ENCODE measurements around the gene DNPEP. TPM values are rescaled to one million over a fixed set of nuclear protein-coding genes. Genes with fewer than 3 reads are reported as not detected.

Gene DNPEP
- total and polyA plus RNA-seq, 2 donors (not counting 3 experiments of a cell fraction or from before 2014, with no cell fraction given) = 40.4 to 77.5 TPM

GRCh38 chr2:219344751-219345430 lies 42.8 kb downstream of the DNPEP start:
- no peak overlapping the region for H3K4me2 ChIP-seq (ENCODE audit: insufficient read depth, low read length)
- ChIA-PET POLR2A (no interaction called here), CTCF (interaction anchor here (1.0 kb wide), 1 partner anchor 50 kb away, joined by 3 read pairs; no protein-coding TSS in a partner anchor)
- peak; percentile 48 for DNase-seq (ENCODE audit: low read depth, low spot score)
- peak; percentile 47 for FAIRE-seq
- peaks cover 0 to 5% of the 10 kb centered on the region in 2 experiments for H3K27me3 ChIP-seq (ENCODE audit: control insufficient read depth in 2 of 2, insufficient read depth in 2 of 2, low read length in 2 of 2)
- H3K36me3 ChIP-seq (ENCODE audit: control insufficient read depth in 2 of 2, extremely low read depth in 1 of 2, insufficient read depth in 2 of 2, low read length in 2 of 2) = no peaks in the 10 kb centered on the region
- BruUV-seq (replicated peaks) = no TSS peak
- no peak overlapping the region for H3K4me3 ChIP-seq (replicated peaks in 1 of 3; ENCODE audit: insufficient read depth in 1 of 3, low read depth in 1 of 3, low read length in 3 of 3)
- intact Hi-C loops (cut with micrococcal nuclease) = no loop called here
- H3K4me1 ChIP-seq (ENCODE audit: control insufficient read depth, extremely low read depth, insufficient read depth, low read length) = no peaks in the 10 kb centered on the region
- TF ChIP-seq GATA2 (IDR thresholded peaks at IDR 0.05; ENCODE audit: insufficient read depth, insufficient read length, low read depth, low read length) (no peak), JUN (IDR thresholded peaks at IDR 0.05; ENCODE audit: borderline replicate concordance, insufficient read depth, insufficient read length, low read depth) (no peak), EZH2 (IDR thresholded peaks at IDR 0.05; ENCODE audit: borderline replicate concordance, low read depth, low read length, severe bottlenecking) (no peak), POLR2A (IDR thresholded peaks at IDR 0.05; ENCODE audit: low read depth, low read length) (no peak), FOS (IDR thresholded peaks at IDR 0.05; ENCODE audit: borderline replicate concordance, insufficient read depth, low read length) (no peak), POLR2AphosphoS5 (IDR thresholded peaks at IDR 0.05; ENCODE audit: insufficient read depth, low read depth, low read length) (no peak), MYC (IDR thresholded peaks at IDR 0.05; ENCODE audit: low read depth, low read length) (no peak)
- TF ChIP-seq, protein P1, sequence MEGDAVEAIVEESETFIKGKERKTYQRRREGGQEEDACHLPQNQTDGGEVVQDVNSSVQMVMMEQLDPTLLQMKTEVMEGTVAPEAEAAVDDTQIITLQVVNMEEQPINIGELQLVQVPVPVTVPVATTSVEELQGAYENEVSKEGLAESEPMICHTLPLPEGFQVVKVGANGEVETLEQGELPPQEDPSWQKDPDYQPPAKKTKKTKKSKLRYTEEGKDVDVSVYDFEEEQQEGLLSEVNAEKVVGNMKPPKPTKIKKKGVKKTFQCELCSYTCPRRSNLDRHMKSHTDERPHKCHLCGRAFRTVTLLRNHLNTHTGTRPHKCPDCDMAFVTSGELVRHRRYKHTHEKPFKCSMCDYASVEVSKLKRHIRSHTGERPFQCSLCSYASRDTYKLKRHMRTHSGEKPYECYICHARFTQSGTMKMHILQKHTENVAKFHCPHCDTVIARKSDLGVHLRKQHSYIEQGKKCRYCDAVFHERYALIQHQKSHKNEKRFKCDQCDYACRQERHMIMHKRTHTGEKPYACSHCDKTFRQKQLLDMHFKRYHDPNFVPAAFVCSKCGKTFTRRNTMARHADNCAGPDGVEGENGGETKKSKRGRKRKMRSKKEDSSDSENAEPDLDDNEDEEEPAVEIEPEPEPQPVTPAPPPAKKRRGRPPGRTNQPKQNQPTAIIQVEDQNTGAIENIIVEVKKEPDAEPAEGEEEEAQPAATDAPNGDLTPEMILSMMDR (IDR thresholded peaks at IDR 0.05; ENCODE audit: extremely low read depth in 1 of 2, insufficient read depth in 1 of 2, low read depth in 1 of 2, low read length in 2 of 2) = no peak
- H4K20me1 ChIP-seq (replicated peaks; ENCODE audit: control insufficient read depth, extremely low read depth, insufficient read depth, low read length) = no peaks in the 10 kb centered on the region
- no peak overlapping the region for H2AFZ ChIP-seq (ENCODE audit: low read depth, low read length)
- dilution Hi-C loops (cut with MboI; ENCODE audit: extremely low pct_ligation_motif_present, low sequenced_read_pairs) = no loop called here
- H3K27ac ChIP-seq (ENCODE audit: insufficient read depth, low read depth, low read length) = no peak overlapping the region
- no peak overlapping the region for H3K9ac ChIP-seq (replicated peaks; ENCODE audit: extremely low read depth, insufficient read depth, low read length)
- H3K9me1 ChIP-seq (replicated peaks; ENCODE audit: control insufficient read depth, extremely low read depth, insufficient read depth, low read length) = no peaks in the 10 kb centered on the region
- no peaks in the 10 kb centered on the region for H3K9me3 ChIP-seq (replicated peaks; ENCODE audit: control insufficient read depth, insufficient read depth, low read length)
- no peaks in the 10 kb centered on the region for H3K79me2 ChIP-seq (ENCODE audit: control insufficient read depth, insufficient read depth, low read length)
